NCI-H2196 treated with DMSO at 0.1 percent for 48 hours (cell line): ENCODE results near the gene PTPRU.

Experiments
- DNase-seq: peaks from one replicate; lab custom pipeline; 2025; ENCODE audit not compliant: unreplicated experiment; lab: John Stamatoyannopoulos, UW

The PTPRU gene

DNA sequence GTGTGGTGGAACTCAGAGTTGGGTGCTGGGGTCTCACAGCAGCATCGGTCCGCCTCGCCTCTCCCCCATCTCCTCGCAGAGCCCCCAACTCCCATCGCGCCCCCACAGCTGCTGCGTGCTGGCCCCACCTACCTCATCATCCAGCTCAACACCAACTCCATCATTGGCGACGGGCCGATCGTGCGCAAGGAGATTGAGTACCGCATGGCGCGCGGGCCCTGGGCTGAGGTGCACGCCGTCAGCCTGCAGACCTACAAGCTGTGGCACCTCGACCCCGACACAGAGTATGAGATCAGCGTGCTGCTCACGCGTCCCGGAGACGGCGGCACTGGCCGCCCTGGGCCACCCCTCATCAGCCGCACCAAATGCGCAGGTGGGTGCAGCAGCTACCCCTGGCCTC lies 24.2 kb downstream of the PTPRU start:
- no peak for DNase-seq

DNA sequence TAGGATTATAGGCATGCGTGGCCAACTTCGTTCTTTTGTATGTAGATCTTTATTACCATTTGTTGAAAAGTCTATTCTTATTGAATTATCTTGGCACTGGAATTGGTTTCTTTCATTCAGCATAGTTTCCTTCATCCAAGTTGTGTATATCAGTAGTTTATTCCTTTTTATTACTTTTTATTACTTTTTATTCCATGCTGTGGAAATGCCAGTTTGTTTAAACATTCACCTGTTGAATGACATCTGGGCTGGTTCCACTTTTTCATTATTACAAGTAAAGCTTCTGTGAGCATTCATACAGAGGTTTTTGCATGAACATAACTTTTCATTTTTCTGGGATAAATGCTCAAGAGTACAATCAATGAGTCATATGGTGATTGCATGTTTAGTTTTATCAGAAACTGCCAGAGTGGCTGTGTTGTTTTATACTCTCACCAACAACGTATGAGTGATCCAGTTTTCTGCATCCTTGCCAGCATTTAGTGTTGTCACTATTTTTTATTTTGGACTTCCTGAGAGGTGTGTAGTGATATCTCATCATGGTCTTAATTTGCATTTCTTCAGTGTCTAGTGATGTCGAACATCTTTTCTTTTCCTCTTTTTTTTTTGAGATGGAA lies 28.6 kb downstream of the PTPRU start:
- no peak for DNase-seq

DNA sequence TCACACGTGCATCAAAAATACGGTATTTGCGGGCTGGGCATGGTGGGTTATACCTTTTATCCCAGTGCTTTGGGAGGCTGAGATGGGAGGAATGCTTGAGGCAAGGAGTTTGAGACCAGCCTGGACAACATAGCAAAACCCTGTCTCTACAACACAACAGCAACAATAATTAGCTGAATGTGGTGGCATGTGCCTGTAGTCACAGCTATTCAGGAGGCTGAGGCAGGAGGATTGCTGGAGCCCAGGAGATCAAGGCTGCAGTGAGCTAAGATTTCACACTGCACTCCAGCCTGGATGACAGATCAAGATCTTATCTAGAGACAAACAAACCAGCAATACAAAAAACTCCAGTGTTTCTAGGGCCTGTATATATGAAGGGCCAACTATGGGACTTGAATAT lies 30.6 kb downstream of the PTPRU start:
- DNase-seq = no peak

DNA sequence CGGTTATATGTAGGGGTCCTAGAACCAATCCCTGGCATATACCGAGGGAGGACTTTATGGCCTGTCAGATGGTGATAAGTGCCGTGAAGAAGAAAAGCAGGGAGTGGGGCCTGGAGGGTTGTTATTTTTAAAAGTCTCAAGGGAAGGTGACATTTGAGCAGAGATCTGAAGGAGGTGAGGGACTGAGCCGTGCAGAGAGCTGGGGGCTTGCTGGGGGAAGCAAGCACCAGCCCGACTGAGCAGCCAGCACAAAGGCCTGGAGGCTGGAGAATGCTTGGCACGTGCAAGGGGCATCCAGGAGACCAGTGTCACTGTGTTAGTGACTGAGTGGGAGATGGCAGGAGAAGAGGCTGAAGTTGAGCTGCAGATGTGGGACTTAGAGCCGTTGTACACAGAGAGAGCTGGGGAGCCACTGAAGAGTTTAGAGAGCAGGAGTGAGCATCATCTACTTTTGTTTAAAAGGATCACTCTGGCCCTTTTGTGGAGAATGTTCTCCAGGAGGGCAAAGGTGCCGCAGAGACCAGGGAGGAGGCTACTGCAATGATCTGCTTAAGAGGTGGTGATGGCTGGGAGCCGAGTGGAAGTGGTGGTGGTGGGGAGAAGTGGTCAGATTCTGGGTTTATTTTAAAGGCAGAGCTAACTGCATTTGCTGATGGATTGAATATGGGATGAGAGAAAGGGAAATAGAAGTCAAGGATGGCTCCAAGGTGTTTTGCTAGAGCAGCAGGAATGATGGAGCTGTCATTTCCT lies 31.2 kb downstream of the PTPRU start:
- DNase-seq = no peak

DNA sequence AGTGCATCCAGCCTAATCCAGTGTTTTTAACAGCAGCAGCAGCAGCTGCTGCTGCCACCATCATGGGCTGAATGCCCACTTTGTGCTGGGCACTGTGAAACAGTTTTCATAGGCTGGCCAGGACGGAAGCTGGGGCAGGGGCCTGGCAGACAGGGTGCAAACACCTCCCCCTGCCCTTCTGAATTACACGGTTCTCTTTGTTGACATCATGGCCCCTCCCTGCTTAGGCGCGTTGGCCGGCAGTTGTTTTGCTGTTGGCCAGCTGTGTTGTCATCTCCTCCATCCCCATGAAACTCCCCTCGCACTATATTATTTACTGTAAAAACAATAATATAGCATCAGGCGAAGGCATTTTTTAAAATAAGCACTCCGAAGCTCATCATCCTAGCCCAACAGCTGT lies 33.1 kb downstream of the PTPRU start:
- DNase-seq = no peak

DNA sequence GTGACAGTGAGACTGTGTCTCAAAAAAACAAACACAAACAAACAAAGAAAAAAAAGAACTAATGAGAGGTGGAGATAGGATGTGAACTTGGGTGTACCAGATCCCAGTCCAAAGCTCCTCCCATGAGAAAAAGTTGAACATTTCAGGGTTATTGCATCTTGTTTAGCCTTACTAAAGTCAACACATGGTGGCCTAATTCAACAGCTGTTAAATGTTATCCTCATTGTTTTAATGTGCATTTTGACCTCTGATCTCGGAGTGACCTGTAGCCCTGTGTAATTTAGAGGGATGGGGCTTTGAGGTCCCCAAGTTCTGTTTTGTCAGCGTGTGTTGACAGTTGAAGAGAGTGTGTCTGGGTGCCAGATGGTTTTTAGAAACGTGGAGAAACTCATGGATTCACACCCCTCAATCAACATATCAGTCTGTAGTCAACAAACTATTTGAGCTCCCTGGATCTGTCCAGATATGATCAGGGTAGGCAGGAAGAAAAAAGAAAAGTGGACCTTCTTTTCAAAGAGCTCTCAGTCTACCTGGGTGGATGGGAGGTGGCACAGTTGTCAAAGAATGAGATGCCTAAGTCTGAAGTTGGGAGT lies 34.7 kb downstream of the PTPRU start:
- DNase-seq = no peak

DNA sequence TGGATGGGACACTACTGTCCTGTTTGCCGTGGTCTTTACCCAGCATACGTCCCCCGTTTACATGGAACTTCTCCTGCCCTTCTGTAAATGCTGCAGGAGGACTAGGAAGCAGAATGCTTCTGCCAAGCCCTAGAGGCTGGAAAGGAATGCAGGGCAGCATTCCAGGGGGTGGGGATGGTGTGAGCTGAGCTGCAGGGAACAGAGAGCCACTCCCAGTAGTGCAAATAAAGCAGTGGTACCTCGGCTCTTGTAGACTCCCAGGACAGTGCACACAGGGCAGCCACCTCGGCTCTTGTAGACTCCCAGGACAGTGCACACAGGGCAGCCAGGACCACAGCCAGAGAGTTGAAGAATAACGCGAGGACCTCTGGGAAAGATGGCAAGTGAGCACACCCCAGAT lies 35.4 kb downstream of the PTPRU start:
- peak; percentile 3 for DNase-seq

DNA sequence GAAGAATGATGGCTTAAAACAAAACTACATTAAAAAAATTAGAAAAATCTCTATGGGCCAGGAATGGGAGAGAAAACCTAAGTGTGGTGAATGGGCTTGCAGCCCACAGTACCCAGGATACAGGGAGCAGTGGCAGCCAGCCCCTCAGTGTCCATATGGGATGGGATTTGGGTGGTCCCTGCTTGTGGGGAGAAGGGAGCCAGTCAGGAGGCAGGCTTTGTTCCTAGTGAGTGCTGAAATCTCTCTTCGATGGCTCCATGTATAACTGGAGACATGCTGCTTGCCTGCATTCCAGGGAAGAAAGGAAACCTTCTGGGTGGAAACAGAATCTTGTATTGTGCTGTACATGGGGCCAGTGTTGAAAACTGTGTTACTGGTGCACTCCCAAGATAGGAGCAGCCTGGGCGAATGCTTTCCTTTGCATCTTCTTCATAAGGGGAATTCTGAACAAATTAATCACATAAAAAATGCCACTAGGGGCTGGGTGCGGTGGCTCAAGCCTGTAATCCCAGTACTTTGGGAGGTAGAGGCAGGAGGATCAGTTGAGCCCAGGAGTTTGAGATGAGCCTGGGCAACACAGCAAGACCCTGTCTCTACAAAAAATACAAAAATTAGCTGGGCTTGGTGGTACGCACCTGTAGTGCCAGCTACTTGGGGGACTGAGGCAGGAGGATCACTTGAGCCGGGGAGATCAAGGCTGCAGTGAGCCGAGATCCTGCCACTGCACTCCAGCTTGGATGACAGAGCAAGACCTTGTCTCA lies 36.0 kb downstream of the PTPRU start:
- no peak for DNase-seq

DNA sequence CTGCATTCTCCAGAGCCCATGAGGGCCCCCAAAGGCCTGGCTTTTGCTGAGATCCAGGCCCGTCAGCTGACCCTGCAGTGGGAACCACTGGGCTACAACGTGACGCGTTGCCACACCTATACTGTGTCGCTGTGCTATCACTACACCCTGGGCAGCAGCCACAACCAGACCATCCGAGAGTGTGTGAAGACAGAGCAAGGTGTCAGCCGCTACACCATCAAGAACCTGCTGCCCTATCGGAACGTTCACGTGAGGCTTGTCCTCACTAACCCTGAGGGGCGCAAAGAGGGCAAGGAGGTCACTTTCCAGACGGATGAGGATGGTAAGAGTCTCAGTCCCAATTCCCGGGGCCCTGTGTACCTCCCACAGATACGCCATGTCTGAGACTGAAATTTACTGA lies 39.1 kb downstream of the PTPRU start:
- no peak for DNase-seq

DNA sequence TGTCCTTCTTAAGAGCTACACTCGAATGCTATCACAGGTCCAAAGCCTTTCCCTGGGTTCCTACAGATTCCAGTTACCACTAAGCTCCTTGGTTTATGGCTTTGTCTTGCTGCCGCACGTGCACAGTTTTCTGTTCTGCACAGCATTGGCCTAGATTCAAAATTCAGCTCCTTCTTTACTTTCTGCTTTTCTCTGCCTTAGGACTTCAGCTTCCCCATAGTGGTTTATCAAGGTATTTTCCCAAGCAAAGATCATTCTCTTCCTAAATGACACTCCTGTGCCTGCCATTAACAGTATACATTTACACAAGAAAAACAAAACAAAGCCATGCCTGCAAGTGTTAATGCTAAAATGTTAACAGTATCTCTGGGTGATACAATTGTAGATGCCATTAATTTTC lies 41.8 kb downstream of the PTPRU start:
- DNase-seq = no peak

DNA sequence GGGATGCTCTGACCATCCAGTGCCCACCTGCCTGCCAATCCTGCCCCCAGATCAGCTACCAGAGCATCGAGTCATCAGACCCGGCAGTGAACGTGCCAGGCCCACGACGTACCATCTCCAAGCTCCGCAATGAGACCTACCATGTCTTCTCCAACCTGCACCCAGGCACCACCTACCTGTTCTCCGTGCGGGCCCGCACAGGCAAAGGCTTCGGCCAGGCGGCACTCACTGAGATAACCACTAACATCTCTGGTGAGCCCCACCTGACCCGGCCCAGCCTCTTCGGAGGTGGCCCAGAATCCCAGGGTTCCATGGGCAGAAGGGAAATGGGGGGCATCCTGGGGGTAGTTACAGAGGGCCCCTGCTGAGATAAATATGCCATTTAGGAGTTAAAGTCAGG lies 43.1 kb downstream of the PTPRU start:
- no peak for DNase-seq

DNA sequence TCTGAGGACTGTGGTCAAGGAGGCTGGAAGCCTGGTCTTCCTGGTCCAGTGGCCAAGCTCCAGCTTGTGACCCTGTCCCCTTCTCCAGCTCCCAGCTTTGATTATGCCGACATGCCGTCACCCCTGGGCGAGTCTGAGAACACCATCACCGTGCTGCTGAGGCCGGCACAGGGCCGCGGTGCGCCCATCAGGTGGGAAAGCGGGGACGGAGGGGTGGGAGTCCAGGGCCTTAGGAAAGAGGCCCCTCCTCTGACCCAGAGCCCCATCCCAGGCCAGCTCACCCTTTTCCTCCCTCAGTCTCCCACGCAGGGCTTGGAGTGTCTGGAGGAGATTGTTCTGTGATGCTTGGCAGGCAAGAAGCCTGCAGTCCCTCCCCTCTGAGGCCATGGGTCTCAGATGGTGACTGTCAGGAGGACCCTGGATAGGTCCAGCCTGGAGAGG lies 43.6 kb downstream of the PTPRU start:
- DNase-seq = no peak

DNA sequence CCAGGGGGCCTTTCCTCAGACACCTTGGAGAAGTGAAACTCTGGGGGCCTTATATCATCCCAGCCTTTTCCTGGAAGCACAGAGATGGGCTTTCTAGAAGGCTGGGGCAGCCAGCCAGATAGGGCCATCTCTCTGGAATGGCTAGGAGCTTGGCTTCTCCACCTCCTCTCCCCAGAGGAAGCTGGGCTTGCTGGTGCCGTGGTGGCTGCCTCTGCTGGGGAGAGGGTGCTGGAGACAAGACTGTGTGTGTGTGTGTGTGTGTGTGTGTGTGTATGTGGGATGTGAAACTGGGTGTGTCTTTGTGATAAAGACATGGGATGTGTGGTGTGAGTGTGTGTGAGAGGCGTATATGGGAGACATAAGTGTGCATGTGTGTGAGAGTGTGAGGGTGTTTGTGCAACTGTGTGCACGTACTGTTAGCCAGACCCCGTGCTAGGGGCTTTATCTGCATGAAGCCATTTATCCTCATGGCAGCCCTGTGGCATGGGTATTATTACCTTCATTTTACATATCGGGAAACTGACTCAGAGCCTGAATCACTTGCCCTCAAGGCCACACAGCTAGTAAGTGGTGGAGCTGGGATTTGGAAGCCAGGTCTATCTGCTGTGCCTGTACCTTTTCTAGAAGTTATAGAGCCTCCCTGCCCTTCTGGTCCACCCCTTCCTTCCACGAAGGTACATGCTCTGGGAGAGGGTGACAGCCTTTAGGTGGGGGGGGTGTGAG lies 44.2 kb downstream of the PTPRU start:
- no peak for DNase-seq

DNA sequence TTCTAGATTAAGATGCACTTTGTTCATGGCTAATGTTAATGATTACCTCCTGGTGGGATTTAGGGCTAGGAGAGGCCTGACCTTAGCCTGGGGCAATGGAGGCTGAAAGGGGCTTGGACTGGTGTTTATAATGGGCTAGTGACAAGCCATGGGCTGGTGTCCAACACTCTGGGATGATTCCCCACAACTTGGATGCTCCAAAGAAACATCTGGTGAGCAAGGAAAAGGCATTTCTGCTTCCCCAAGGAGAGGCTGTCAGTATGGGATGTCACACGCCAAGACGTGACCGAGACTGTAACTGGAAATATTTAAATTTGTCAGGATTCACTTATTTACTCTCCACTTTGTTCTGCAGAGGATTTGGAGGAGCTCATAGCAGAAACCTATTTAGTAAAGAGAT lies 45.2 kb downstream of the PTPRU start:
- no peak for DNase-seq

DNA sequence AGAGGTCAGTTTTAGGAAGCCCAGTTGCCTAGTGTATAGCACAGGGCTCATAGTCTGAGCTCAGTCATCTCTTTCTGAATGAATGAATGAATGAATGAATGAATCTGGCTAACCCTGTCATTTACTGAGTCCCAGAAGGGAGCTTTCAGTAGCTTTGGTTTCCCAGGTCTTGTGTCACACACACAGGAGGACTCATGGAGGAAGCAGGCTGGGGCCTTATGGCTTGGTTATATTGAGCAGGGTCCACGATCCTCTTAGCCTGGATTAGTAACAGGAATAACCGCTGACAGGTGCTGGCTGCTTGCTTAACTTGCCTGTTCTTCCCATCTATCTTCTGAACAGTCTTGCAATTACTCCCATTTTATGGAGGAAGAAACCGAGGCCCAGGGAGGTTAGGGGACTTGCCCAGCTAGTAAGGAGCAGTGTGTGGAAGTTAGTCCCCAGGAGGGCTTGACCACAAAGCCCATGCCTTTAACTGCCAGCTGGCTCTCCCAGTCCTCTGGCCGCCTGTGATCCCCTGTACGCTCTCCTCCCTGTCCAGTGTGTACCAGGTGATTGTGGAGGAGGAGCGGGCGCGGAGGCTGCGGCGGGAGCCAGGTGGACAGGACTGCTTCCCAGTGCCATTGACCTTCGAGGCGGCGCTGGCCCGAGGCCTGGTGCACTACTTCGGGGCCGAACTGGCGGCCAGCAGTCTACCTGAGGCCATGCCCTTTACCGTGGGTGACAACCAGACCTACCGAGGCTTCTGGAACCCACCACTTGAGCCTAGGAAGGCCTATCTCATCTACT lies 46.0 kb downstream of the PTPRU start:
- DNase-seq = no peak

DNA sequence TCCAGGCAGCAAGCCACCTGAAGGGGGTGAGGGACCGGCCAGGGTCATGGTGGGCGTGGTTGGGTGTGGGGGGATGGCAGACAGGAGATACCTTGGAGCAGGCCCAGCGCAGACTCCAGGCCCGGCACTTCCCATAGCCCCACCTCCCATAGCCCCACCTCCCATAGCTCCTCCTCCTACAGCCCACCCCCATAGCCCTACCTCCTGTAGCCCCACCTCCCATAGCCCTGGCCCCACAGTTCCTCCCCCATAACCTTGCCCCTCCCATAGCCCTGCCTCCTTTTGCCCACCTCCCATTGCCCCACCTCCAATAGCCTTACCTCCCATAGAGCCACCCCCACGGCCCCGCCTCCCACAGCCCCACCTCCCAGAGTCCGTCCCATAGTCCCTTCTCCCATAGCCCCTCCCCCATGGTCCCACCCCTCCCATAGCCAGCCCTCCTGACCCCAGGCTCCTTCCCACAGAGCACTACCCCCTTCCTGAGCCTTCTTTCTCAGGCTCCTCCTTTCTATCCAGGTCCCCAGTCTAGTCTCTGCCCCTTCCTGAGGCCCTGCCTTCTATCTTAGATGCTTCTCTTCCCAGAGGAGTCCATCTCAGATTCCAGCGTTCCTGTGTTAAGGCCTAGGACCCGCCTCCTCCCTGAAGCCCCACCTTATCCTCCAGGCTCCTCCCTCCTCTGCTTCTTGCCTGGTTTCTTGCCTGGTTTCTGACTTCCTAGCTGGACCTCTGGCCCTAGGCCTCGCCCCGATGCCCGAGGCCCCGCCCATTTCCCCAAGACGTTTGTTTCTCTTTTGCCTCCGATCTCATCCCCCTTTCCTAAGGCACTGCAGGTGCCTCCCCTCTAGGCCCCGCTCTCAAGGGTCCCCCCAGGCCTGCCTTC lies 46.8 kb downstream of the PTPRU start:
- DNase-seq = peak; percentile 12

DNA sequence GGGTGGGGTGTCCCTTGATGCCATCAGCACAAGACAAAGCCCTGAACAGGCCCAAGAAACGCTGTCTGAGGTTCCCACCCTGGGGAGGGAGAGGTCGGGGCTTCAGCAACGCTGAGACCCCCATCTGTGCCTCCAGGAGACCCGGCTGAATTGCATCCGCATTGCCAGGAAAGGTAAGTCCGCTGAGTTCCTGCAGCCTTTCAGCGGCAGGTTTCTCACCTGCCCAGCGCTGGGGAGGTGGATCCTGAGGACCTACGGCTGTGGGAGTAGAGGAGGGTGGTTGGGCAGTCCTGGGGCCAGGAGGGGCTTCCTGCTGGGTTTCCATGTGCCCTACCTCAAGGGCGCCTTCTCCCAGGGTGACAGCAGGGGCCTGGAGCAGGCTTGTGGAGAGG lies 47.5 kb downstream of the PTPRU start:
- DNase-seq = no peak

DNA sequence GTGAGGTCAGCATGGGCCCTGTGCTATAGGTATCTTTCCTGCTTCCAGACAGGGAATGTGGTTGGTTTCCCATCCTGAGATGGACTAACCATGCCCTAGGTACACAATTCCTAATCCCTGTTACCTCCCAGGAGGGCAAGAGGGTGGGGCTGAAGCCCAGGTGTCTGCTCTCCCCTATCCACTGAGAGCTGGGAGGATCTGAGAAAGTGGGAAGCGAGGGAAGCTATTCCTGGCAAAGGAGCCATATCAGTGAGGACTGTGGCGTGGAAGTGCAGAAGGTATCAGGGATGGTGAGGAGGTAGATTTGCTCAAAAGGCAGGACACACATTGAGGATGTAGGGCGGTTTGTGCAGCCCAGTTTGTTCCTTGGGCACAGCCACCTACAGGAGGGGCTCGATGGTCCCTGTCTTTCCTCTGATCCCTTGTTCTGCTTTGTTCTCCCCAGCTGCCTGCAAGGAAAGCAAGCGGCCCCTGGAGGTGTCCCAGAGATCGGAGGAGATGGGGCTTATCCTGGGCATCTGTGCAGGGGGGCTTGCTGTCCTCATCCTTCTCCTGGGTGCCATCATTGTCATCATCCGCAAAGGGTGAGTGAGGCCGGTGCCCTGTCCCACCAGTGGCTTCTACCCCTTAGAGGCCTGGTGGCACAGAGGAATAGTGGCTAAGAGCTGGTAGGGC lies 48.1 kb downstream of the PTPRU start:
- no peak for DNase-seq
